Erythroblast (primary cell): ENCODE data around the gene GPBAR1.

Experiments used
- GATA1 ChIP-seq: IDR thresholded peaks from 2 replicates; pipeline ENCODE4 v1.6.1; 2011; ENCODE audit warnings: low read depth, mild to moderate bottlenecking, control low read depth, low read length, moderate library complexity
- POLR2A ChIP-seq: IDR thresholded peaks from 2 replicates; pipeline ENCODE4 v1.6.1; 2011; ENCODE audit warnings: mild to moderate bottlenecking, low read length

DNA sequence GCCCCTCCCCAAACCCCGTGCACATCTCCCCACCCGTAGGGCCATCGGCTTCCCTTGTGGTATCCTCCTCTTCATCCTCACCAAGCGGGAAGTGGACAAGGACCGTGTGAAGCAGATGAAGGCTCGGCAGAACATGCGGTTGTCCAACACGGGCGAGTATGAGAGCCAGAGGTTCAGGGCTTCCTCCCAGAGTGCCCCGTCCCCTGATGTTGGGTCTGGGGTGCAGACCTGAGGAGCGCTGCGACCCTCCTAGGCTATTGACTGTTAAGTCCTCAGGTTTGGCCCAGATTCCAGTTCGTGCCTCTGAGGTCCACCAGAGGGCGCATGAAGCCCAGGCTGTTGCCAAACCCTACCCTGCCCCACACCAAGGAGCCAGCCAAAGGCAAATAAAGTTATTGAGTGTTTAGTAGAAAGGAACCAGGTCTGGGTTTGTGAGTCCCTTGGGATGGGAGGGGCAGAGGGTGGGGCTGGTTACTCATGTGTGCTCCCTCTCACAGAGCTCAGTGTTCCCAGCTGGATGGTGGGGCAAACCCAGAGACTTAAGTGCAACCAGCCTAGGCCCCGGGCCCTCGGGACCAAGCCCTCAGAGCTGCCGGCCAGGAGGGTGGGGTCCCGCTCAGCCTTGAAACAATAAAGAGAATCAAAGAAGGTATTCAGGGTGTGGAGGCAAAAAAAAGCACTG is 11.9 kb downstream of the GPBAR1 start:
- TF ChIP-seq POLR2A, result peak; percentile 61
- TF ChIP-seq GATA1, result no peak
